HG03558 (cell line): ENCODE results near the gene MBLAC1.

Experiments
- ATAC-seq: cut with Tn5 transposase; IDR thresholded peaks from one replicate; pipeline ENCODE4 v1.9.1; 2021; ENCODE audit warnings: moderate number of reproducible peaks; ENCODE audit not compliant: unreplicated experiment; ENCODE audit errors: extremely low read depth

The MBLAC1 gene

DNA sequence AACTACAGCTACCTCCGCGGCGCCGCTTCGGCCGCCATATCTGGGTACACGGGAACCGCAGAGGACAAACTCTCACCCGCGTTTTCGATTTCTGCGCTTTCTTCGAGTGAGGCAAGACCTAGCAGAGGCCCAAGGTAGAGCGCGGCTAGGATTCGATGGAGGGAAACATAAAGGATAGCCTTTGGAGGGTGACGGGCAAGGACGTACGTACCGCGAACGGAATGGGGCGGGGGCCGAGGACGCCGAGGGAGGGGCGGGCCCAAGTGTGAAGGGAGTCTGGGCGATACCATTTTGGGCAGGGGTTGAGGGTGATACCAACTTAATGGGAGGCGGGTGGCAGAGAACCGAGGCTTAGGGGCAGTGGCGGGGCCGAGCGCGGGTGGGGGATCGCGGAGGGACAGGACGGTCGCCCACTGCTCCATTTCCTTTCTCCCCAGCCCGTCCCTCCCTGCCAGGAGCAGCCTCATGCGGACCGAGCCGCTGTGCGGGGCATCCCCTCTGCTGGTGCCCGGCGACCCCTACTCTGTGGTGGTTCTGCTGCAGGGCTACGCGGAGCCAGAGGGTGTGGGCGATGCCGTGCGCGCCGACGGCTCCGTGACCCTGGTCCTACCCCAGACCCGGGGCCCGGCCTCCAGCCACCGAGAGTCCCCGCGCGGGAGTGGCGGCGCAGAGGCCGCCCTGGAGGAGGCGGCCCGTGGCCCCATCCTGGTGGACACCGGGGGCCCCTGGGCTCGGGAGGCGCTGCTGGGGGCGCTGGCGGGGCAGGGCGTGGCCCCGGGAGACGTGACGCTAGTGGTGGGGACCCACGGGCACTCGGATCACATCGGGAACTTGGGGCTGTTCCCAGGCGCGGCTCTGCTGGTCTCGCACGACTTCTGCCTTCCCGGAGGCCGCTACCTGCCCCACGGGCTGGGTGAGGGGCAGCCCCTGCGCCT lies at the start of gene MBLAC1:
TSS of gene MBLAC1 (plus strand) at position 37 of the 935 bp plus-strand sequence. CDS start at position 466, 429 bp downstream.
- ATAC-seq, result no peak

DNA sequence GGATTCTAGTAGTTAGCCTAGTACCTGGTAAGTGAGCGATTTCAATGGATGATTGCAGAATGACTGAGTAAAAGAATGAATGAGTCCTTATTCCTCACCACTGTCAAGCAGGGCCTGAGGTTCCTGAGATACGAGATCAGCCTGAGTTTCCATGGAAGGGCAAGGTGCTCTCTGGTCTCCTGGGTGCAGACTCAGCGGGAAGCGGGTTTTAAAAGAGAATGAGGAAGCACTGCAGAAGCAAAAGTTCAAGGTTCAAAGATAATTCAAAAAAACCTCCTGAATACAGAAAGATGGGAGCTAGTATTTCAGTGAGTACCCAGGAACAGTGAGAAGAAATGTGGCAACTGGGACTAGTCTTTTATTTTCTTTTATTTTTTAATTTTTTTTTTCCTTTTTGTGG lies 49.6 kb upstream of the MBLAC1 start:
- no peak for ATAC-seq

DNA sequence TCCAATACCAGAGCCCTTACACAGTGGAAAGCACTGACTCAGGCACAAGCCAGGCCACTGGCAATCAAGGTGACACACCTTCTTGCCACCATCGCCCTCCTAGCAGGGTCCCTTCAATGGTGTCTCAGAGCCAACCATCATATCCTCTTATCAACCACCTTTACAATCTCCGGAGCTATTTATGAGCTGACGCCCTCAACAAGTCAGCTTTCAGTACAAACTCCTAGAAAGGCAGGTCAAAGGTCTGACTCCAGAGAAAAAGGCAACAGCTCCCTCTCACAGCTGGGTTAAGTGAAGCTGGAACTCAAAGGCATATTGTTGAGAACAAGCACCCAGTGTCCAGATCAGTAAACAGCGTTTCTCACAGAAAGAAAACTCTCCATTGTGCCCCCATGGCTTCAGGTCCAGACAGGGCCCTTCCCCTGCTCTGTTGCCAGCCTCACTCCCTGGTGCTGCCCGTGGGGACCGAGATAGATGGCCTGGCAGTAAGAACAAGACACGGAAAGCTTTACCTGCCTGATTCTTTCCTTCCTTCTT lies 47.7 kb upstream of the MBLAC1 start:
- no peak for ATAC-seq

DNA sequence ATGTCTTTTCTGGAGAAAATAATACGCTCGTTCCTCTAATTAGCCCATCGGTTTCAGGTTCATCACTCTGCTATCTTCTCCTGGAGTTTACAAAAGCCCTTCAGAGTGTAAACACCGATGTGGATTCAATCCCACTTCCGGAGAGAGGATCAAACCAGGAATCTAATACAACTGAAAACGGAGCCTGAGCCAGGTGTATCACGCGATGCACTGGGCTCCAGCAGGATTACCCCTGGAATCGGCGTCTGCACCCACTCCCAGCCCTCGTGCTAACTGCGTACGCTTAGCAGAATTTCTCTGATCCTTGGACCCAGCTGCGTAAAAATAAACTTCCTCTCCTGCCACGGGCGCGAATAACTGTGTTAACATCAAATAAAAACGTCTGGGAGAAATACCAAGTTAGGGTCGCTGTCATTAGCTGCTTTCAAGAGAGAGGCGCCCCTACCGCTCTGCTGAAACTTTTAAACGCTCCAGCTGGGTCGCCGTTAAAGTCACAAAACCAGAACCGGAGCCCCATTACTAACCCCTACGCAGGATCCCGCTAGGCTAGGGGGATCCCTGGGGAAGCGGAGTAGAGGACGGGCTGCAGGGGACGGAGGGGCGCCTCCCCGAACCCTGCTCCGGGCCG lies 45.7 kb upstream of the MBLAC1 start:
- no peak for ATAC-seq

DNA sequence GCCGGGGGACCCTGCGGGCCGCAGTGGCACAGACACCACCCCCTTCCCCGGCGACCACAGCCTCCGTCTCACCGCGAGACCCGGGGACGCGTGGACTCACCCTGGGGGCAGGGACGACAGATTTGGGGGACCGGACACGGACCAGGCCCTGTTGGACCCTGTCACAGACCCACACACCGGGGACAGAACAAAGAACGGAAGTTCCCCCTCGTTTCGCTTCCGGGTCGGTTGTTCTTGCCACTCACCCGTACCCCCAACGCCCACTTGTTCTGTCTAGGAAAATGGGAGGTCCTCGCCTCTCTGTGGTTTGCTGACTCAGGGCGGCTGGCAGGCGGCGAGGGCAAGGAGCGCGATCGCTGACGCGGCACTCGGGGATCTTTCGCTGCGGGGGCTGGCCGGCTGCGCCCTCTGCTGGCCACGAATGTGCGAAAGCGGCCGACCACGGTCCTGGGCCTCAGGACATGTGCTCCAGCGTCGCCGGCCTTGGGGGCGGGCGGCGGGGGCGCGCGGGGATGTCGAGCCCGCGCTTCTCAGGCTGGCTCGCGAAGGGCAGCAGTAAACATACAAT lies 45.1 kb upstream of the MBLAC1 start, which contains the start of gene ZNF3:
TSS of gene ZNF3 (minus strand) at position 189 of the 568 bp plus-strand sequence. CDS start 4,366 bp downstream, outside the sequence.
- ATAC-seq, result peak; percentile 65

- no peak for ATAC-seq
Observed at GRCh38 chr7:100082978-100083377, 43.8 kb upstream of the MBLAC1 start.

GRCh38 chr7:100085515-100085914 lies 41.3 kb upstream of the MBLAC1 start:
- no peak for ATAC-seq

DNA sequence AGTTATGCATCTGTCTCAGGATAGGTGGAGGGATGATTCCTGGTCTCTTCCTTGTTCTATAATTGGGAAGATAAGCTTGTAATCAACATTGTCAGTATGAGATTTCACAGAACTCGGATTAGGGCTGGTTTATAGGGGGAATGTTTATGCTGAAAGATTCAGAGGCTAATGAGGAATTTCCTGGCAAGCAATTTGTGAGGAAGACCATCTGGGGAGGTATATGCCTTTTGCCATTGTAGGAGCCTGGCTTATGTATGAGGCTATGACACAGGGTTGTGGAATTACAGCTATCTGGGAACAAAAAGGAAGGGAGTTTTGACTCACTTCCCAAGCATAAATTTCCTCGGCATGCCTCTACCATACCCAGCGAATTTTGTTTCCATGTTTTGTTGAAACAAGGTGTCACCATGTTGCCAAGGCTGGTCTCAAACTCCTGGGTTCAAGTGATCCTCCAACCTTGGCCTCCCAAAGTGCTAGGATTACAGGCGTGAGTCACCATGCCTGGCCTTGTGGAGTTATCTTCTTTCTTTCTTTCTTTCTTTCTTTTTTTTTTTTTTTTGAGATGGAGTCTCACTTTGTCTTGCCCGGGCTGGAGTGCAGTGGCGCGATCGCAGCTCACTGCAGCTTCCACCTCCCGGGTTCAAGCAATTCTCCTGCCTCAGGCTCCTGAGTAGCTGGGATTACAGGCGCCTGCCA lies 39.6 kb upstream of the MBLAC1 start:
- ATAC-seq, result no peak

DNA sequence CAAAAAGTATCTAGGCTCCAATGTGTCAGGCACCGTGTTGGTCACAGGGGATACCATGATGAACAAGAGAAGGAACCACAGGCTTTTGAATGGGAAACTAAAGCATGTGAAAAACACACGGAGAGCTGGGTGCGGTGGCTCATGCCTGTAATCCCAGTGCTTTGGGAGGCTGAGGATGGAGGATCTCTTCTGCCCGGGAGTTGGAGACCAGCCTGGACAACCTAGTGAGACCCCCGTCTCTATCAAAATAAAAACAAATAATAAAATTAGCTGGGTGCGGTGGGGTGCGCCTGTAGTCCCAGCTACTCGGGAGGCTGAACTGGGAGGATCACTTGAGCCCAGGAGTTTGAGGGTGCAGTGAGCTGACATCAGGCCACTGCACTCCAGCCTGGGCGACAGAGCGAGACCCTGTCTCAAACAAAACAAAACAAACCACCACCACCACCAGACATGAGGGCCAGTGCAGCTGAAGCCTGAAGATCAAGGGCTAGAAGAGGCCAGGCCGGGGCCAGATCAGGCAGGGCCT lies 38.6 kb upstream of the MBLAC1 start:
- ATAC-seq, result no peak

DNA sequence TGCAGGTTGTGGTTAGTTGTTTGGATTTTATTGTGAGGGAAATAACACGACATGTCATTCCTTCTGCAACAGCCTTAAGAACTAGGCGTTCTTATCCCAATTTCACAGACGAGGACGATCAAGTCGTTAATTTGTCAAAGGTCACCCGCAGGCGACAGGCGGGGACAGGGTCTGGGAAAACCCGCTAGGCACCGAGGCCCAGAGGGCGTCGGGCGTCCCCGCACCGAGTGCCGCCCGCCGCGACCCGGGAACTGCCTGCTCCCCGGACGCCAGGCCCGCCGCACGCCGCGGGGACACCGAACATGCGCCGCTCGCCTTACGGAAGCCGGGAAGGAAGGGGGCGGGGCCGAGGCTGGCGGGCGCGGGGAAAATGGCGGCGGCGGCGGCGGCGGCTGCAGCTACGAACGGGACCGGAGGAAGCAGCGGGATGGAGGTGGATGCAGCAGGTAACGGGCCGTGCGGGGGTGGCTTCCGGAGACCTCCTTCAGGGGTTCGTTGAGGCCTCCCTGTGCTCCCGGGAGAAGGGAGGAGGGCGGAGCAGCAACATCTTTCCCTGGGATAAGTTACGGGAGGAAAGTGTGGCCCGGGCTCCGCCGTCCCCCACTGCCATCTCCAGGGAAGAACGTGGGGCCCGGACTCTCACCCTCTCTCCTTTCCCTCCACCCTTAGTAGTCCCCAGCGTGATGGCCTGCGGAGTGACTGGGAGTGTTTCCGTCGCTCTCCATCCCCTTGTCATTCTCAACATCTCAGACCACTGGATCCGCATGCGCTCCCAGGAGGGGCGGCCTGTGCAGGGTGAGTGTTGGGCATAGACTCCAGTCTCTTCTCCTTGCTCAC lies 37.9 kb upstream of the MBLAC1 start, which contains the start of gene COPS6:
TSS of gene COPS6 (plus strand) at position 349 of the 837 bp plus-strand sequence. CDS start at position 371, 22 bp downstream.
- no peak for ATAC-seq

- no peak for ATAC-seq
Observed at GRCh38 chr7:100089458-100090196, 37.1 kb upstream of the MBLAC1 start.

DNA sequence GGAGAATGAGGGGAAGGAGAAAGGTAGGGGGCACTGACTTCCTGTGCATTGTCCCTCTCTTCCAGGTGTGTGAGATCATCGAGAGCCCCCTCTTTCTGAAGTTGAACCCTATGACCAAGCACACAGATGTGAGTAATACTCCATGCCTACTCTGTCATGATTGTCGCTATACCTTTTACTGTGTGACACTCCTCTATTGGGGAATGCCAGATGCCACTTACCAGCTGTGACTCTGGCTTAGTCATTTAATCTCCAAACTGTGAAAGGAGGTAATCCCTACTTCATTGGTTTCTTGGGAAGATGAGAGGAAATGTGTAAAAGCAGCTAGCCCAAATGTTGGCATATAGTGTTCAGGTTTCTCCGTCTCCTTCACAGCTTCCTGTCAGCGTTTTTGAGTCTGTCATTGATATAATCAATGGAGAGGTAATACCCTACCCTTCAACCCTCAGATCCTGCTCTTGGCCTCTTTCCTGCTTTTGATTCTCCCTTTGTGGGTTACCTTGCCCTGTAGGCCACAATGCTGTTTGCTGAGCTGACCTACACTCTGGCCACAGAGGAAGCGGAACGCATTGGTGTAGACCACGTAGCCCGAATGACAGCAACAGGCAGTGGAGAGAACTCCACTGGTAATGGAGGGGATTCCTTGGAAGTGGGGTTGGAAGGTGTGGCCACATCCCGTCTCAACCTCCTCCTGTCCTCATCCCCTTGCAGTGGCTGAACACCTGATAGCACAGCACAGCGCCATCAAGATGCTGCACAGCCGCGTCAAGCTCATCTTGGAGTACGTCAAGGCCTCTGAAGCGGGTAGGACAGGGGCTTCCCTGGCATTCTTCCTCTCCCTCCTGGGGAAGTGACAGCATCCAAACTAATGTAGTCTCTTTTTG lies 36.0 kb upstream of the MBLAC1 start:
- ATAC-seq, result no peak

GRCh38 chr7:100091411-100092181 lies 35.2 kb upstream of the MBLAC1 start:
- no peak for ATAC-seq

- no peak for ATAC-seq
Observed at GRCh38 chr7:100093054-100093453, 33.7 kb upstream of the MBLAC1 start.

- no peak for ATAC-seq
Observed at GRCh38 chr7:100093498-100093897, 33.3 kb upstream of the MBLAC1 start.

- ATAC-seq, result no peak
Observed at GRCh38 chr7:100093925-100094486, 32.8 kb upstream of the MBLAC1 start.
